PC-9 (cell line): ENCODE data around the gene SYT8. TPM values are rescaled to one million over a fixed set of nuclear protein-coding genes. Genes with fewer than 3 reads are reported as not detected.
A peak's percentile ranks its signal among the peaks of the same experiment; 100 is the strongest.
"Not testable (repeated sequence)": the region's sequence is repeated elsewhere in the genome, so short reads cannot be mapped to it uniquely, and the experiment has no call there.

Experiments
- BruUV-seq: library from RNA; stranded (reverse); fragments of 400-500 nt; replicated peaks from 2 replicates; lab custom pipeline; 2021; lab: Mats Ljungman, UMichigan
- CTCF ChIA-PET: fragments of 300-600 bp; sonication (Branson Sonifier 250); formaldehyde crosslinking; loops from one replicate; lab custom pipeline; 2022; ENCODE audit warnings: antibody characterized with exemption; lab: Charles Lee
- POLR2A ChIA-PET: fragments of 300-600 bp; sonication (Branson Sonifier 250); formaldehyde crosslinking; loops from one replicate; lab custom pipeline; 2022; ENCODE audit warnings: antibody characterized with exemption; ENCODE audit not compliant: unreplicated experiment; lab: Charles Lee
- DNase-seq, 2 experiments: peaks; one replicate each; pipeline versions ENCODE4 v3.0.0 to v3.0.0-alpha.2; 2015 to 2022; ENCODE audit warnings: mixed read lengths in 1 of 2
- H2AFZ ChIP-seq: fragments of 200-600 bp; sonication (generic); 2 replicates; pipeline ENCODE4 v1.8.1; 2017; ENCODE audit warnings: antibody characterized with exemption
- H3F3A ChIP-seq: fragments of 200-600 bp; sonication (generic); 2 replicates; pipeline ENCODE4 v1.8.1; 2017; ENCODE audit warnings: antibody characterized with exemption, mild to moderate bottlenecking, low read depth; ENCODE audit not compliant: insufficient read depth
- H3K27ac ChIP-seq: fragments of 200-600 bp; sonication (generic); 2 replicates; pipeline ENCODE4 v1.6.1; 2016; ENCODE audit warnings: mixed run types
- H3K27me3 ChIP-seq: fragments of 200-600 bp; sonication (generic); 2 replicates; pipeline ENCODE4 v1.6.1; 2016; ENCODE audit warnings: low read depth, mixed run types; ENCODE audit not compliant: insufficient read depth
- H3K36me3 ChIP-seq: fragments of 200-600 bp; sonication (generic); 2 replicates; pipeline ENCODE4 v1.6.1; 2016; ENCODE audit warnings: low read depth, mixed run types
- H3K4me1 ChIP-seq: fragments of 200-600 bp; sonication (generic); replicated peaks from 2 replicates; pipeline ENCODE4 v1.6.1; 2016; ENCODE audit warnings: mixed run types; ENCODE audit not compliant: insufficient read depth
- H3K4me2 ChIP-seq: fragments of 200-600 bp; sonication (generic); 2 replicates; pipeline ENCODE4 v1.6.1; 2017; ENCODE audit warnings: mixed run types
- H3K4me3 ChIP-seq: fragments of 200-600 bp; sonication (generic); 2 replicates; pipeline ENCODE4 v1.6.1; 2016; ENCODE audit warnings: mixed run types
- H3K79me2 ChIP-seq: fragments of 200-600 bp; sonication (generic); 2 replicates; pipeline ENCODE4 v1.6.1; 2017; ENCODE audit warnings: low read depth, mixed run types
- H3K9me2 ChIP-seq: fragments of 200-600 bp; sonication (generic); 2 replicates; pipeline ENCODE4 v1.8.1; 2017; ENCODE audit warnings: mild to moderate bottlenecking; ENCODE audit not compliant: insufficient read depth
- H3K9me3 ChIP-seq: fragments of 200-600 bp; sonication (generic); 2 replicates; pipeline ENCODE4 v1.8.1; 2016; ENCODE audit warnings: low read depth; ENCODE audit not compliant: insufficient read depth
- H4K20me1 ChIP-seq: fragments of 200-600 bp; sonication (generic); 2 replicates; pipeline ENCODE4 v1.8.1; 2017; ENCODE audit not compliant: insufficient read depth
- CTCF ChIP-seq: fragments of 200-600 bp; sonication (generic); conservative IDR thresholded peaks from 2 replicates; pipeline ENCODE4 v1.6.1; 2017; ENCODE audit warnings: mixed run types, antibody characterized with exemption, mild to moderate bottlenecking, moderate library complexity
- EZH2 ChIP-seq: fragments of 200-600 bp; sonication (generic); IDR thresholded peaks from 2 replicates; pipeline ENCODE4 v1.8.0; 2017; ENCODE audit warnings: antibody characterized with exemption, low read depth
- intact Hi-C: fragments of 100-400 bp; cut with micrococcal nuclease; formaldehyde crosslinking; loops from one replicate; pipeline ENCODE4 v1.10.0; 2022; ENCODE audit not compliant: unreplicated experiment
- total RNA-seq: library from RNA; stranded (reverse); gene quantifications from 2 replicates; pipeline ENCODE4 v1.2.3, GENCODE V29; 2021

SYT8 gene
- total RNA-seq, 1 experiment from 2014 or later: 8.9 TPM

GRCh38 chr11:1882265-1883238 is 47.8 kb downstream of the SYT8 start:
- H3K4me2 ChIP-seq: no peak overlapping the region
- no peaks in the 10 kb centered on the region for H3K4me1 ChIP-seq
- ChIA-PET POLR2A (interaction anchor here (0.6 kb wide), 1 partner anchor 268 kb away, joined by 3 read pairs; no protein-coding TSS in a partner anchor), CTCF (interaction anchor here (0.5 to 1.7 kb wide), 5 partner anchors 26 to 269 kb away, joined by 3 to 8 read pairs (median 6); no protein-coding TSS in a partner anchor)
- peaks cover 17% of the 10 kb centered on the region; the same call in 1 of the 2 replicates for H3K27me3 ChIP-seq
- H3K4me3 ChIP-seq: no peak overlapping the region
- H3K36me3 ChIP-seq: no peaks in the 10 kb centered on the region
- H3K9me3 ChIP-seq: no peaks in the 10 kb centered on the region
- intact Hi-C loops: loop anchor here (2.0 kb wide), 2 partner anchors 46 to 268 kb away; no protein-coding TSS in a partner anchor
- no peak overlapping the region for H3K27ac ChIP-seq
- H2AFZ ChIP-seq: no peak overlapping the region
- no peaks in the 10 kb centered on the region for H3F3A ChIP-seq
- TF ChIP-seq CTCF (peak; percentile 82), EZH2 (no peak)
- no peaks in the 10 kb centered on the region for H3K9me2 ChIP-seq
- H4K20me1 ChIP-seq: no peaks in the 10 kb centered on the region
- H3K79me2 ChIP-seq: no peaks in the 10 kb centered on the region
- BruUV-seq: no TSS peak
- DNase-seq: peak in 1 of 2 experiments; percentile 71

- Histone ChIP-seq H3K4me1 (no peaks in the 10 kb centered on the region), H3K27ac (no peak overlapping the region), H3K36me3 (no peaks in the 10 kb centered on the region), H3K27me3 (peaks cover 28% of the 10 kb centered on the region; the same call in 1 of the 2 replicates), H3F3A (no peaks in the 10 kb centered on the region), H3K4me3 (no peak overlapping the region), H3K79me2 (no peaks in the 10 kb centered on the region), H3K9me2 (no peaks in the 10 kb centered on the region), H4K20me1 (no peaks in the 10 kb centered on the region), H3K9me3 (no peaks in the 10 kb centered on the region), H2AFZ (no peak overlapping the region), H3K4me2 (no peak overlapping the region)
- CTCF ChIA-PET: interaction anchor here (0.5 kb wide), 1 partner anchor 38 kb away, joined by 3 read pairs; no protein-coding TSS in a partner anchor
- intact Hi-C loops: loop anchor here (2.0 kb wide), 2 partner anchors 47 to 267 kb away; no protein-coding TSS in a partner anchor
- TF ChIP-seq EZH2: no peak
- no peak for TF ChIP-seq CTCF
- BruUV-seq: no TSS peak
- POLR2A ChIA-PET: no interaction called here
- no peak for DNase-seq
Measured at GRCh38 chr11:1883346-1884302, 48.8 kb downstream of the SYT8 start.

- H3K27ac ChIP-seq: no peak overlapping the region
- H3K9me2 ChIP-seq: no peaks in the 10 kb centered on the region
- H3K4me3 ChIP-seq: no peak overlapping the region
- no peak for DNase-seq
- TF ChIP-seq EZH2: no peak
- TF ChIP-seq CTCF: no peak
- no peaks in the 10 kb centered on the region for H4K20me1 ChIP-seq
- no peaks in the 10 kb centered on the region for H3K79me2 ChIP-seq
- H3K36me3 ChIP-seq: no peaks in the 10 kb centered on the region
- no TSS peak for BruUV-seq
- H3K9me3 ChIP-seq: no peaks in the 10 kb centered on the region
- H3F3A ChIP-seq: no peaks in the 10 kb centered on the region
- CTCF ChIA-PET: no interaction called here
- no peaks in the 10 kb centered on the region for H3K4me1 ChIP-seq
- H3K27me3 ChIP-seq: peaks cover 31% of the 10 kb centered on the region; the same call in 1 of the 2 replicates
- intact Hi-C loops: no loop called here
- POLR2A ChIA-PET: no interaction called here
- H3K4me2 ChIP-seq: no peak overlapping the region
- no peak overlapping the region for H2AFZ ChIP-seq
Measured at GRCh38 chr11:1884303-1884700, 49.5 kb downstream of the SYT8 start.

GRCh38 chr11:1886551-1886950 is 51.8 kb downstream of the SYT8 start:
- POLR2A ChIA-PET, BruUV-seq, CTCF ChIA-PET, H2AFZ ChIP-seq, intact Hi-C loops, H3K36me3 ChIP-seq, H4K20me1 ChIP-seq, H3K9me2 ChIP-seq, DNase-seq, H3K4me1 ChIP-seq, H3K4me2 ChIP-seq, H3F3A ChIP-seq, H3K4me3 ChIP-seq, H3K27ac ChIP-seq, H3K79me2 ChIP-seq, H3K9me3 ChIP-seq: not testable (repeated sequence)
- peaks cover 47% of the 10 kb centered on the region for H3K27me3 ChIP-seq
